ENCODE results near the gene TMEM200A. TPM values are rescaled to one million over a fixed set of nuclear protein-coding genes. Genes with fewer than 3 reads are reported as not detected.

Gene TMEM200A
- total RNA-seq, 1 donor from 2014 or later = 0.59 TPM

DNA sequence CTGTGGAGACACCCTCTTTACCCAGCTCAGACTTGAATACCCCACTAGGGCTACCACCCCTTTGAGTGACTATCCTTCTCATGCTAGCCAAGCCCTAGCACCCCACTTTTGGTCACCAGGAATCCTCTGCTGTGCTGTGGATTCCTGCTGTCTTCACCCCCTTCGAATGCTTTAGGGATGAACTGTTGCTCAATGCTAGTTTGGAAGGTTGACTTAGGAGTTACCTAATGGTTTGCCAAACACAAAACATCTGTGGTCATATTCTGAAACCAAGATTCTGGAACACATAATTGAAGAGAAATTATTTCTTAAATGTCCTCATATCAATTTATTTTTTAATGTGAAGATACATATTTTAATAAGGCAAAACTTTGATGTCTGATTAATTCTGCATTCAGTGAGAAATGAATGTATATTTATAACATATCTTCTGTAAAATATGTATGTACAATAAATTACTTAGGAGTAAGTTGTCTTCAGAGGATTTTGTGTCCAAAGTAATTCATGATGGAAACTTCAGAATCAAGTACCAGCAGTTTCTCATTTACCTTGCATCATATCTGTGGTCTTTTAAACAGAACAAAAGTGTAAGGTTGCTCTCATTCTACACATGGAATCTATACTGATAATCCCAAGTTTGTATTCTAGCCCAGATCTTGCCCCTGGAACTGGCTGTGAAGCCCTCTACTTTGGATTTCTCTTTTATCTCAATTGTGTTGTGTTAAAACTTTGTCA, 46.9 kb downstream of the TMEM200A start:
- intact Hi-C loops (cut with DNase I) = no loop called here
- DNase-seq (ENCODE audit: low spot score) = no peak

DNA sequence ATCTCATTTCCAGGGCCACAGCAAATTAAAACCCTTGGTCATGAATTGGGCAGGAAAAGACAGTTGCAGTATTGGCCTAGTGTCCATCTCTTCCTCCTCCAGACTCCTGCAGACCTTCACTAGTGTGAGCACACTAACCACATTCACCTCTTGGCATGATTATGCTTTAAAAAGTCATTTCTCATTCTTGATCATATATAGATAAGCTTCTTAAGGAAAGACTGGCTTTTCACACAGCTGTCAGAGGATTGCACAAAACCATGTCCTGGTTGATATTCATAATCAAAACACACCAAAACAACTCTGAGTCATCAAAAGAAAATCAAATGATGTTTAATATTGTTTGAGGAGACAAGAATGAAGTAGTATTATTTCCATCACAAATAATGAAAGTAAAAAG, 52.1 kb downstream of the TMEM200A start:
- intact Hi-C loops (cut with DNase I) = no loop called here
- DNase-seq (ENCODE audit: low spot score) = no peak

DNA sequence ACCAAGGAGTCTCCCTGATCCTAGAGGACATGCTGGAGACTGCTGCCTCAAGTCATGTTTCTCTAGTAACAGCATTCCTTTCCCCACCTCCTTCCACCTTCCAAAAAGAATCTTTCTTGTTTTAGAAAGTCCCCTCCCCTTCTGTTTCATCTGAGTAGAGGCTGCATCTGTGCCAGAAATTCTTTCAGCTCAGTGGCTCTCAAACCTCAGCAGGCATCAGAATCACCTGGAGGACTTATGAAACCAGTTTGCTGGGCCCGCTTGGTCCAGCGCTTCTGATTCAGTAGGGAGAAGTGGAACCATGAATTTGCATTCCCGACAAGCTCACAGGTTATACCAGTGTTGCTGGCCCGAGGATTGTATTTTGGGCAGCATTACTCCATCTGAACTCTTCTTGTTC, 55.1 kb downstream of the TMEM200A start:
- DNase-seq (ENCODE audit: low spot score) = no peak
- intact Hi-C loops (cut with DNase I) = no loop called here

DNA sequence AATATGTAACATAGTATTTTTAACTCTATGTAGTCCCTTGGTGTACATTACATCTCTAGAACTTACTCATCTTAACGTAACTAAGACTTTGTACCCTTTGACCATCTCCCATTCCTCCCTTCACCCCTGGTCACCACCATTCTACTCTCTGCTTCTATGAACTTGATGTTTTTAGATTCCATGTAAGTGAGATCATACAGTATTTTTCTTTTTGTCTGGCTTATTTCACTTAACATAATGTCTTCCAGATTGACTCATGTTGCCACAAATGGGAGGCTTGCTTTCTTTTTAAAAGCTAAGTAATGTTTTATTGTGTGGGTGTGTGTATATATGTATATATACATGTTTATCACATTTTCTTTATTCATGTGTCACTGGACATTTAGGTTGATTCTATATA, 55.8 kb downstream of the TMEM200A start:
- intact Hi-C loops (cut with DNase I) = no loop called here
- no peak for DNase-seq (ENCODE audit: low spot score)

DNA sequence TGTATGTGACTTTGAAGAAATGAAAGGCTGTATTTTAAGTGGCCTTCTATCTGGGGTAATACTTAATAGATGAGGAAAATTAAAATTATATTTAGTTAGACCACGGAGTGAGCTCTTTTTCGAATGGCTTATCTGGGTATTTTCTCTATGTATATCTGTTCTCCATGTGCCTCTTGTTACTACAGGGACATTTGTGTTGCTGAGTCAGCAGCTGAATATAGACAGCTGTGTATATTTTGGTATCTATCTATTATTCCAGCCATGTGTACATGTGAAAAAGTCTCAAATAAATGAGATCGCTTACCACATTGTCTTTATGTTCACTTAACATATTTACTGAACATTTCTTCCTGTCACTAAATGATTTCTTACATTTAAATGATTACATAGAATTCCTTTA, 57.2 kb downstream of the TMEM200A start:
- DNase-seq (ENCODE audit: low spot score) = no peak
- intact Hi-C loops (cut with DNase I) = no loop called here

DNA sequence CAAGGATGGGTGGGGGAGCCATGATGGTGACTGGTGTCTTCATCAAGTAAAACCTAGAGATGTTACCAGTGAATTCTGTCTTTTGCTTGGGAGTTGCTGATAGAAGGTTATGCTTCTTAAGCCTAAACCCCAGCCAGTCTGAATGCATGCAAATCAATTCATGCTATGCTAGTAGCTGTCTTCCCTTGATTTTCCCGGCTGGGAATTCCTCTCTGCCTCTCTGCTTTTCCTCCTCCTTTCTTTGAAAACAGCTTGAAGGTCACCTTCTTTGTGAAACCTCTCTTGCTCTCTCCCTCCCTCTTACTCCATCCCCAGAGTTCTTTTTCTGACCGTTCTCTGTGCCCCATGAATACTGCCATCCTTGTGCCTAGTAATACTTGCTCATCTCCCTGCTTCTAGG, 58.9 kb downstream of the TMEM200A start:
- no peak for DNase-seq (ENCODE audit: low spot score)

DNA sequence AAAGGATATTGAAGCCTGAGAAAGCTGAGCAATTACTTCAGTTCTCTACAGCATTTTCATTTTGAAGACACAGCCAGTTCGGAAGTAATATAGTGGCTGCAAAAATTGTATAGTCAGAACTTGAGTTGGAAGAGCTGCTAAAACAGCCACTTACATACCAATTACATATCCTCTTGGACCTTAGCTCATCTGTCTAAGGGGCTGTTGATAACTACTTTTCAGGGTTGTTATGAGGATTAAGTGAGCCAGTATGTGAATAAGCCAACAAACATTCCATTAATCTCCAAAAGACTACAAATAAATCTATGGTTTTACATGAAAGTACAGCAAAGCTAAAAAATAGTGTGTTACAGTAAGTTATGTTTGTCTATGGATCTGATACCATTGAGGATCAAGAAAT, 59.7 kb downstream of the TMEM200A start:
- no peak for DNase-seq (ENCODE audit: low spot score)
- intact Hi-C loops (cut with DNase I) = no loop called here

More for the DNA sequence above, 58.9 kb downstream of the TMEM200A start:
- intact Hi-C loops (cut with DNase I) = no loop called here

DNA sequence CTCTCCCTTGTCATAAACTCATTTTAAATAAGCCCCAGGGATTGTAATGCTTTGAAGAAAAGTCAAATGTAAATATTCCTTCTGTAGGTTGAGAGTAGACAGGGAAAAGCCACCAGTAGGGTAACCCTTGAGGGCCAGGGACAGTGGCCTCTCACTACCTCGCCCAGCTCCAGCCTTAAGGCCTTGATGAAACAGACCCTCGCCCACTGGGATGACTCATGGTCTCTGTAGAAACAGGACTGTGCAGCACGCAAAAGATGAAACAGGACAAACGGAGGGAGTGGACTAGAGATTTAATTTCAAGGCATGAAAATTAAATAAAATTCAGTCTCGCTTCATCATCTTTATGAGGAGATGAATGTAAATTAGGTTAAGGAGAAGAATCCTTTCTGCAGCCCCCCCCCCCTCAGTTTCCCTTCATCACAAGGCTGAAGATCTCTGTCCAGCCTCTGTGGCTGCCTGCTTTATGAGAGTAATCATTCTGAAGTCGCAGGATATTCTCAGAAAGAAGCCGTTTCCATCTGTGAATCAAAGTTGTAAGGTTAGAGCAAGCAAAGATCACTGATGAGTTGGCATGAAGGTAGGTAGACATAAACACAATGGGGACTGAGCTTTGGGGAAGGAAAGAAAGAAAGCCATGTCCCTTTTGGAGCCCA, 60.4 kb downstream of the TMEM200A start:
- intact Hi-C loops (cut with DNase I) = no loop called here
- no peak for DNase-seq (ENCODE audit: low spot score)

DNA sequence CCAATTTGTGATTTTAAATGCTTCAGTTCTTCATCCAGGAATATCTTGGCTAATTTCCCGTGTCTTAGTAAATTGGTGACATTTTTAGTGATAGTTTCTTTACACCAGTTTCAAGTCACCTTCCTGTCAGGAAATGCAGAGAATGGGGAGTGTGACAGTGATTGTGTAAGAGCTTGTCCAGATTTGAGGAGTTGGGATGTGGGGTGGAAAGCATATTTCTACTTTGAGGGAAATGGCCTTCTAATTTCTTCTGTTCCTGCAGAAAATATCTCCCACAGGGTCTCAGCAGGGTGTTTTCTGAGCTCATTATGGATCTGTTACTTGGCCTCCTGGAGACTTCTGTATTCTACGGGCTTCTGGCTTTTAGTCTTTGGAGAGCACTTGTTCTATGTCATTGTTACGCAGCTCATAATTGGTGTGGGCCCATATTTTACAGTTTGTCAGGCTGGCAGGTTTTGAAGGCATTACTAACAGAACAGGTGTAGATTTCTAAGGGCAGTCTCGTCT, 65.6 kb downstream of the TMEM200A start:
- intact Hi-C loops (cut with DNase I) = no loop called here
- no peak for DNase-seq (ENCODE audit: low spot score)

DNA sequence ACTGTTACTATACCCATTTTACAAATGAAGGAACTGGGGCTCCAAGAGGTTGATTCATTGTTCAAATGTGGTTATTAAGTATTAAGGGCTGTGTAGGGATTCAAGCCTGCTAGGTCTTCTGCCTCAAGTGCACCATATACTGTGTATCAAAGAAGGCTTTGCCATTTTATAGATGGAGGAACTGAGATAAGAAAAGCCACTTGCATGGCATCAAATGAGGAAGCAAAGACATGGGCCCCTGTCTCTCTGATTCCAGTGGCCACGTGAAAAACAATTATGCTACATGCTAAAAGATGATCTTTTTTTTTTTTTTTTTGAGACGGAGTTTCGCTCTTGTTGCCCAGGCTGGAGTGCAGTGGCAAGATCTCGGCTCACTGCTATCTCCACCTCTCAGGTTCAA, 67.0 kb downstream of the TMEM200A start:
- intact Hi-C loops (cut with DNase I) = no loop called here
- DNase-seq (ENCODE audit: low spot score) = no peak

DNA sequence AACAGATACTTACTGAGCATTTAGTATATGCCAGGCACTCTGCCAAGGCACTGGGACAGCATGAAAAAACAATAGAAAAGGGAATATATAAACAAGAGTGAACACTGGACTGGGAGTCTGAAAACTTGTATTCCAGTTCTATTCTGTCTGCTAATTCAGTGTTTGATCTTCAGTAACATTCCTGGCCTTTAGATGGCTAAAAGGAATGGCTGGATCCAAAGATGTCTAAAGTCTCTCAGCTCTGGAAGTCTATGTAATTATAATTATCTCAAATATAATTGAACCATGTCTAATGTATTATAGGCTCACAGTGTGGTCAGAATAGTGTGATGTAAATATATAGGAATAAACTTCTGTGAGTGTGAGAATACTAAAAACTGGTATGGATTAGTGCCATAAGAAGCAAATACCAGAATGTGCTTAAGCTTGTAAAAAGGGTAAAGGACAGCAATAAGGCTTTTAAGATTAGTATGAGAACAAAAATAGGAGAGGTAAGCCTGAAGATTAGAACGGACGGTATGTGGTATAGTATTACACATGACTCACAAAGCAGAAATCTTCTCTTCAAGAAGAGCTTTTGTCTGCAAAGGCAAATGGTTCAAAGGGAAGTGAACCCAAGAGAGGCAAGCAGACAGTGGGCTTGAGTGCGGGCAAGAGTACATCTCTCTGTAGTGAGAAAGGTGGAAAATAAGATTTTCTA, 68.5 kb downstream of the TMEM200A start:
- no peak for DNase-seq (ENCODE audit: low spot score)
- intact Hi-C loops (cut with DNase I) = no loop called here

DNA sequence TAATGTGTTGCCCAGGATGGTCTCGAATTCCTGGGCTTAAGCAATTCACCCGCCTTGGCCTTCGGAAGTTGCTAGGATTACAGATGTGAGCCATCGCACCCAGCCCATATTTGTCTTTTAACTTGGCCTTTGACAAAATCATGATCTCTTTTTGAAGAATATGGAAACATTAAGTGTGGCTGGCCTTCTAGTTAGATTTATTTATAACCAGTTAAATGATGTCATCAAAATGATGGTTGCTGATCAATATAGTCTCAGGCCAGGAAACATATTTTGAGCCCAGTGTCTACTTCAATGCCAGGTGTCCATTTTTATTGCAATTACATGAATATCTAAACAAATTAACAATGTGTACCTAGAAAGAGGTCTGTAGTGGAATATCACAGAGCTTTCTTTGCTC, 69.4 kb downstream of the TMEM200A start:
- intact Hi-C loops (cut with DNase I) = no loop called here

DNA sequence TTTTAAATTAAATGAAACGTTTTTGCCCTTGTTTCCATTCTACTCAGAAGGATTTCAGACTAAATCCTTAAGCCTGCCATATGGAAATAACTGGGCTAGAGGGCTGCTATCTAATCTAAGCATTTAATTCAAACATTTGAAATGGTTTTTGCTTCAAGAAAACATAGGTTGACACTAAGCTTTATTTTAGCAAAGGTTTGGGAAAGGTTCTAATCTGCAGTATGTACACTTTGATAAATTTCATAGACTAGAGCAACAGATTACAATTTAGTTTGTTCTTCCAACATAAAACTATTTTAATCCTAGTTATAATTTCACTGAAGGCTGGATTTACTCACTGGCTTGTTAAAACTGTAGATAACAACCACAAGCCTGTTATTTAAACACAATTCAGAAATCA, 72.1 kb downstream of the TMEM200A start:
- no peak for DNase-seq (ENCODE audit: low spot score)
- intact Hi-C loops (cut with DNase I) = no loop called here

More for the DNA sequence above, 69.4 kb downstream of the TMEM200A start:
- DNase-seq (ENCODE audit: low spot score) = no peak

DNA sequence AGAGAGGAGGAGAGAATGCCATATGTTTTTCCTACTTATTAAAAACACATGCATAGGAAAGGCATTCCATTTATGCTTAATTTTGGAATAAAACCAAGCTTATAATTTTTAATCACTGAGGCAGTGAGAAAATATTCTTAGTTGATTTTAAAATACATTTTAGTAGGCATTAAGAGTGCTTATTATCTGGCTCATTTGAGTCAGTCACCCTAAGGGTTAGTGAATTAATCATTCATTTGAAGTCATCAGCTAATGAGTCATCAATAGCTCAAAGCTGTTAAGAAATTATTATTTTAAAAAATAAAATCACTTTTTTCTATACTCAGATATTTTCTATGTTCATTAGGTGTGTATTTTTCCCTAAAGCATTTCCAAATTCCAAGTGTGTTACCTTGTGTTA, 81.6 kb downstream of the TMEM200A start:
- intact Hi-C loops (cut with DNase I) = no loop called here
- DNase-seq (ENCODE audit: low spot score) = no peak

DNA sequence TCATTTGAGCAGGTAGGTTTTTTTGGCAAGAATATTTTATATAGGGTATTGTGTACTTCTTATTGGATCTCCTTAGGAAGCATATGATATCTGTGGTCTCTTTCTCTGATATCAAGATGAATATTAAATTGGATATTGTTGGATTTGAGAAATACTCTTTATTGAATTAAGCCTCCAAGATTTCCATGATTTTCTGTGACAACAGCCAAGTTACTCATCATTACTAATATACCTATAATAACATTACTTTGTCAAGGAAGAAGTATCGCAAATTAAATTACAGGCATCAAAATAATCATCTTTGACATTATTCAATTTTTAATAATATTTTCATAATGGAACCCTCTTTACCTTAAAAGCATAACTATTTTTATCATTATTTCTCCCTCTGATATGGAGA, 86.5 kb downstream of the TMEM200A start:
- no peak for DNase-seq (ENCODE audit: low spot score)
- intact Hi-C loops (cut with DNase I) = no loop called here

DNA sequence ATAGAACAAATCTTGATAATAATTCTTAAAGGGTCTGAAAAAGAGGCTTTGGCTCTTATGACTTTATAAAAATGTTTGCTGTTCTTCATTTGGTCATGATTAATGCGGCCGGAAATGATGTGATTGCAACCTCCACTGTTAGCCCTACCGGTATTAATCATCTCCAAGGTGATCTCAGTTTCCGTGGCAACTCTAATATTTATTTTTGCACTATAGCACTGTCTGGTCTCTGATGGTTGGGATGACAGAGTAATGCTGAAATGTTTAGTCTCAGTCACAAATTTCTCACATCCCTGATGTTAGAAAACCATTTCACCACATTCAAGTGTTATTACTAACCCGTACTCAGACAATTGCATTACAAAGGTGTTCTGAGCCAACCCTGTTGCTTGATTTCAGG, 87.4 kb downstream of the TMEM200A start:
- intact Hi-C loops (cut with DNase I) = no loop called here

DNA sequence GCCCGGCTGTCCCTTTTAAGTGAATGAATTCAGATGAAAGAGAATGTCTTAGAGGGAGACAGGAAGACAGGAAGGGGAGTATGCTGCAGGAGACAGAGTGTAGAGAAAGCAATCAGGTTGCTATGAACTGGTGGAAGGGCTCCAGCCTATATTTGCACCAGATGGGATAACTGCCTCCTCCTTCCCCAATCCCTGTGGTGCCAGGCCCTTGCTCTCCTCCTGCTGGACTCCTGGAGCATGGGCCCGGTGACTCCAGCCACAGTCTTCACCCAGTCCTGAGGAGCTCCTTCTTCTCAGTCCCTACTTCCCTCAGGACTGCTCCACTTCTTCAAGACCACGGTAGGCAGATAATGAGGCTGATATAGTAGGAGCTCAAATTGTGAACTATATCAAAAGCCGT, 91.8 kb downstream of the TMEM200A start:
- DNase-seq (ENCODE audit: low spot score) = no peak
- intact Hi-C loops (cut with DNase I) = no loop called here

More for the DNA sequence above, 87.4 kb downstream of the TMEM200A start:
- DNase-seq (ENCODE audit: low spot score) = no peak

DNA sequence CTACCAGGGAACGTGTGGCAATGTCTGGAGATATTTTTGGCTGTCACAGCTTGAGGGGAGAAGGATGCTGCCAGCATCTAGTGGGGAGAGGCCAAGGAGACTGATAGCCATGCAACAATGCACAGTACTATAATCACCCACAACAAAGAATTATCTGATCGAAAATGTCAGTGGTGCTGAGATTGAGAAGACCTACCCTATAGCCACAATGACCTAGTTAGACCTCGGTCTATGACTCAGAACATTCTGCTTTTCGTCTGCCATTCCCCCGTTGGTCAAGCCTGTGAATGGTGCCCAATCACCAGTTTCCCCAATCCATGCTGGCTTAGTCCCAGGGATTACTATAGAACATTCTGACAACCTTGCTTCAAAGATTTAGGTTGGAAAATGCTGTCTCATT, 93.5 kb downstream of the TMEM200A start:
- intact Hi-C loops (cut with DNase I) = no loop called here
- no peak for DNase-seq (ENCODE audit: low spot score)

DNA sequence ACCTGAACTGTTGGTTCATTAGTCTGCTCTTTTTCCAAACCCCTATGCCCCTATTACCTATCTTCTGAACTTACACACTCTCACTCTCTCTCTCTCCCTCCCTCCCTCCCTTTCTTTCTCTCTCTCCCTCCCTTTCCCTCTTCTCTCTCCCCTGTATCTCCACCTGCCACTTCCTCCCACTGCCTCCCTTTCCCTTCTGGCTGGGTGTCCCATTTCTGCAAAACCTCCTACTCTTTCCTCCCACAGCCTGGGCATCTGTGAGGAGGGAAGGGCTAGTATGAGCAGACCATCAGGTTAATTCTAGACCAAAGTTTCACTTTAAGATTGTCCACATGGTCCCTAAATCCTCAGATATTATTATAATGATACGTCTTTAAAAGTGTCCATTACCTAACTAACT, 95.1 kb downstream of the TMEM200A start:
- intact Hi-C loops (cut with DNase I) = no loop called here
- no peak for DNase-seq (ENCODE audit: low spot score)

DNA sequence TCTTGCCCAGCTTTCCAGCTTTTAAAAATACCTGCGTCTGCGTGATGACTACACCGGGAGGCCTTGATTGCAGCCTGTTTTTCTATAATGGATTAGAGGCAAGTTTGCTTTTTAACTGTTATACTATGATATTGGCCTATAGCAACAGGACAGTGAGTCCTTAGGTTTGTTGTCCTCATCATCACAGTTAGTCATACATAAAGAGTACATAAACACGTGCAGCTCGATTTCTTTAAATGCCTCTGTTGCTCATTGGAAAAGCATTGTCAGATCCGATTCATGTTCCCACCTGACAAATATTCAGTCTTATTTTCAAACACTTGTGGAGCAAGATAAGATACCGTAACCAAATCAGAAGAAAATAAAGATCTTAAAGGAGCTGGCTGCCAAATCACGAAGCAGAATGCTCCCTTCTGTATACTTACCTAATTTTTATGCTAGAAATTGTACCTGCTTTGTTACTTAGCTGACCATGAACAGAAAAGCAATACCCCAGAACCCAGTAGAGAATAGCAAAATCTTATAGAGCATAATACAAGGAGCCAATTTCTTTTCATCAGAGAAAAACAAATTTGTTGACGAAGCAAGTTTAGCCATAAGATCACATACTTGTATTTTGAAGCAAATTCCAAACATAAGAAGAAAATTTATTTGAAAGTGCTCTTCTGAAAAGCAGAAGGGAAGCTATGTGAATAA, 100.4 kb downstream of the TMEM200A start:
- no peak for DNase-seq (ENCODE audit: low spot score)
- intact Hi-C loops (cut with DNase I) = no loop called here
